SK-N-SH treated with all-trans-retinoic acid at 6 μM for 48 hours (cell line): ENCODE measurements around the gene ZNF41.

Source experiments
- ARNTL ChIP-seq: fragments of 450-650 bp; formaldehyde crosslinking; IDR thresholded peaks from 2 replicates; pipeline ENCODE4 v1.5.0; 2020; ENCODE audit warnings: low read depth, mild to moderate bottlenecking, moderate library complexity, borderline replicate concordance
- BACH2 ChIP-seq: fragments of 250-450 bp; sonication (Bioruptor Pico); IDR thresholded peaks from 2 replicates; pipeline ENCODE4 v1.9.0; 2021; ENCODE audit warnings: mild to moderate bottlenecking, borderline replicate concordance
- CSDC2 ChIP-seq: fragments of 250-450 bp; sonication (Bioruptor Pico); IDR thresholded peaks from 2 replicates; pipeline ENCODE4 v1.5.0; 2020; ENCODE audit warnings: mild to moderate bottlenecking, moderate library complexity
- RARB ChIP-seq: fragments of 250-450 bp; sonication (Bioruptor Pico); IDR thresholded peaks from 2 replicates; pipeline ENCODE4 v1.8.0; 2021; ENCODE audit warnings: mild to moderate bottlenecking, moderate library complexity
- TCF4 ChIP-seq: fragments of 250-450 bp; sonication (Bioruptor Pico); IDR thresholded peaks from 2 replicates; pipeline ENCODE4 v1.8.0; 2021; ENCODE audit warnings: mild to moderate bottlenecking, moderate library complexity, borderline replicate concordance
- ZC3H10 ChIP-seq: fragments of 250-450 bp; sonication (Bioruptor Pico); IDR thresholded peaks from 2 replicates; pipeline ENCODE4 v1.5.1; 2021; ENCODE audit warnings: mild to moderate bottlenecking, moderate library complexity
- ZNF565 ChIP-seq: fragments of 450-650 bp; formaldehyde crosslinking; conservative IDR thresholded peaks from 2 replicates; pipeline ENCODE4 v1.5.0; 2020; ENCODE audit warnings: low read depth, mild to moderate bottlenecking, moderate library complexity
- ZNF8 ChIP-seq: fragments of 450-650 bp; formaldehyde crosslinking; IDR thresholded peaks from 2 replicates; pipeline ENCODE4 v1.5.0; 2020; ENCODE audit warnings: mild to moderate bottlenecking, moderate library complexity

GRCh38 chrX:47467106-47467505 lies 15.9 kb downstream of the ZNF41 start:
- TF ChIP-seq ARNTL (CRISPR knock-in tag) = no peak
- TF ChIP-seq RARB (CRISPR knock-in tag) = no peak
- no peak for TF ChIP-seq TCF4 (CRISPR knock-in tag)
- TF ChIP-seq CSDC2 (CRISPR knock-in tag) = no peak
- TF ChIP-seq ZNF8 (CRISPR knock-in tag) = no peak
- TF ChIP-seq ZNF565 (CRISPR knock-in tag) = no peak
- no peak for TF ChIP-seq BACH2 (CRISPR knock-in tag)
- no peak for TF ChIP-seq ZC3H10
